Parathyroid adenoma (tissue), 2 donors: Measurements from ENCODE around the gene SKP1.

Source experiments
- H2AFZ ChIP-seq: fragments of 300-600 bp; sonication (generic); one replicate; pipeline ENCODE4 v1.7.0; 2017; ENCODE audit warnings: antibody characterized with exemption, mild to moderate bottlenecking
- H3K27ac ChIP-seq: fragments of 300-600 bp; sonication (generic); one replicate; pipeline ENCODE4 v1.7.0; 2017
- H3K27me3 ChIP-seq: fragments of 300-600 bp; sonication (generic); one replicate; pipeline ENCODE4 v1.7.0; 2017; ENCODE audit warnings: low read length; ENCODE audit not compliant: control insufficient read depth, insufficient read depth
- H3K36me3 ChIP-seq: fragments of 300-600 bp; sonication (generic); one replicate; pipeline ENCODE4 v1.7.0; 2017; ENCODE audit warnings: low read length; ENCODE audit not compliant: control insufficient read depth, insufficient read depth
- H3K4me1 ChIP-seq: fragments of 300-600 bp; sonication (generic); one replicate; pipeline ENCODE4 v1.7.0; 2017; ENCODE audit warnings: control low read depth
- H3K4me2 ChIP-seq: fragments of 300-600 bp; sonication (generic); one replicate; pipeline ENCODE4 v1.7.0; 2017; ENCODE audit warnings: low read length
- H3K4me3 ChIP-seq: fragments of 300-600 bp; sonication (generic); one replicate; pipeline ENCODE4 v1.7.0; 2017; ENCODE audit warnings: low read depth, low read length
- H3K79me2 ChIP-seq: fragments of 300-600 bp; sonication (generic); one replicate; pipeline ENCODE4 v1.7.0; 2017; ENCODE audit warnings: control low read depth
- H3K9ac ChIP-seq: fragments of 300-600 bp; sonication (generic); one replicate; pipeline ENCODE4 v1.7.0; 2017; ENCODE audit warnings: mild to moderate bottlenecking
- H3K9me3 ChIP-seq: fragments of 300-600 bp; sonication (generic); one replicate; pipeline ENCODE4 v1.7.0; 2017; ENCODE audit warnings: low read length; ENCODE audit not compliant: control insufficient read depth
- TF ChIP-seq, protein P1 (sequence below): fragments of 300-600 bp; sonication (generic); IDR thresholded peaks from one replicate; pipeline ENCODE4 v1.7.0; 2017; ENCODE audit warnings: antibody characterized with exemption, mild to moderate bottlenecking
- donor health status: primary hyperparathyroidism.

Gene SKP1

DNA sequence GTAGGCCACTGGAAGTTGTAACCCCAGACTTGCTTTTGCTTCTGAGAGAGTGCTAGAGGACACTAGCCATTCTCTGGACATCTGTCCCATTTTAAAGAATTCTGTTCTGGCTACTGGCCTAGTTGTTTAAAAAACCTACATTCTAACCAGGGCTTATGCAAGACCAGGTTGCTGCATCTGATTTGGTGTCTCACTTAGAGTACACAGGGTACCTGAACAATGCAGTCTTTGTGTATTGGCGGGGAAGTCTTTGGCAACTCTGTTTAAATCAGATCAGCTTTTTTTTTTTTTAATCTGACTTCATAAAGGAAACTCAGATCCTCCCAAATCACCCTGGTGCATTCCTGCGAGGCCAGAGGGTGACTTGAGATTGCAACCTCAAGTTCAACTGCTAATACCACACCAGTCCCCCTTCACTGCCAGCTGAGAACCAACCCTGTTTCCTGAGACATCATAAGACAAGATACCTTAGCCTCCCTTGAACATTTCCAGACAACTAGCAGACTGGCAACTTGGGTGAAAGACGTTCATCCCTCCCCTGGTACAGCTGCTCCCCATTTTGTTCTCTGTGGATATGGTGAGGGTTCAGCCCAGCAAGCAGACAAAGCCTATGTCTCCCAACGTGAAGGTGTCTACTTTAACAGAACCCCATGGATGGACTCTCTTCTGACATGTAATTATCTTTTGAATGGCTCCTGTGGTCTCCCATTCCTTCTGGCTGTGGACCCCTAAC, 27.0 kb downstream of the SKP1 start:
- TF ChIP-seq, protein P1, sequence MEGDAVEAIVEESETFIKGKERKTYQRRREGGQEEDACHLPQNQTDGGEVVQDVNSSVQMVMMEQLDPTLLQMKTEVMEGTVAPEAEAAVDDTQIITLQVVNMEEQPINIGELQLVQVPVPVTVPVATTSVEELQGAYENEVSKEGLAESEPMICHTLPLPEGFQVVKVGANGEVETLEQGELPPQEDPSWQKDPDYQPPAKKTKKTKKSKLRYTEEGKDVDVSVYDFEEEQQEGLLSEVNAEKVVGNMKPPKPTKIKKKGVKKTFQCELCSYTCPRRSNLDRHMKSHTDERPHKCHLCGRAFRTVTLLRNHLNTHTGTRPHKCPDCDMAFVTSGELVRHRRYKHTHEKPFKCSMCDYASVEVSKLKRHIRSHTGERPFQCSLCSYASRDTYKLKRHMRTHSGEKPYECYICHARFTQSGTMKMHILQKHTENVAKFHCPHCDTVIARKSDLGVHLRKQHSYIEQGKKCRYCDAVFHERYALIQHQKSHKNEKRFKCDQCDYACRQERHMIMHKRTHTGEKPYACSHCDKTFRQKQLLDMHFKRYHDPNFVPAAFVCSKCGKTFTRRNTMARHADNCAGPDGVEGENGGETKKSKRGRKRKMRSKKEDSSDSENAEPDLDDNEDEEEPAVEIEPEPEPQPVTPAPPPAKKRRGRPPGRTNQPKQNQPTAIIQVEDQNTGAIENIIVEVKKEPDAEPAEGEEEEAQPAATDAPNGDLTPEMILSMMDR, result no peak
- no peaks in the 10 kb centered on the region for H3K36me3 ChIP-seq
- no peaks in the 10 kb centered on the region for H3K27me3 ChIP-seq
- H3K4me1 ChIP-seq, result peaks cover 8% of the 10 kb centered on the region
- no peaks in the 10 kb centered on the region for H3K9me3 ChIP-seq
- H3K9ac ChIP-seq, result no peak overlapping the region
- H3K4me2 ChIP-seq, result no peak overlapping the region
- no peak overlapping the region for H2AFZ ChIP-seq
- H3K27ac ChIP-seq, result peak overlapping the region; percentile 31
- peaks cover 52% of the 10 kb centered on the region for H3K79me2 ChIP-seq
- H3K4me3 ChIP-seq, result no peak overlapping the region

GRCh38 chr5:134148986-134149539, 27.7 kb downstream of the SKP1 start:
- H3K4me1 ChIP-seq, result peaks cover 11% of the 10 kb centered on the region
- no peak overlapping the region for H3K27ac ChIP-seq
- H3K9me3 ChIP-seq, result no peaks in the 10 kb centered on the region
- no peak overlapping the region for H3K4me3 ChIP-seq
- TF ChIP-seq, protein P1, result no peak
- H3K27me3 ChIP-seq, result no peaks in the 10 kb centered on the region
- H3K79me2 ChIP-seq, result peaks cover 58% of the 10 kb centered on the region
- H2AFZ ChIP-seq, result no peak overlapping the region
- H3K9ac ChIP-seq, result no peak overlapping the region
- no peak overlapping the region for H3K4me2 ChIP-seq
- no peaks in the 10 kb centered on the region for H3K36me3 ChIP-seq

DNA sequence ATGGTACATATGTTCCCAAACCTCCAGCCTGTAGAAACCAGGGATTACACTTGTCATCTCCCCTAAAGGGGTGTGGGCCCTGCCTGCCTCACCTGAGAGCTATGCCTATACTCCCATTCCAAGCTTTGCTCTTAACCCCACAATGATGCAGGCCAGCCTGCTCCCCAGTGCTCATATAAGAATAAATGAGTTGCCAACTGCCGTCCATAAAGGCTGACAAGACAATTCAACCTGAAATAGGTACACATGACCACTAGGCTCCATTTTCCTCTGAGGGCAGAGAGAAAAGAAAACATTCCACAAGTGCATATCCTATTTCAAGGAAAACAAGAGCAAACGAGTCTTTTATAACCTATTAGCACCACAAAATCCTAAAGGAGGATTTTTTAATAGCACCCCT, 28.4 kb downstream of the SKP1 start:
- TF ChIP-seq, protein P1, result no peak
- Histone ChIP-seq H3K36me3 (no peaks in the 10 kb centered on the region), H3K27ac (no peak overlapping the region), H3K4me2 (no peak overlapping the region), H3K79me2 (peaks cover 59% of the 10 kb centered on the region), H3K9me3 (no peaks in the 10 kb centered on the region), H3K4me3 (no peak overlapping the region), H3K27me3 (no peaks in the 10 kb centered on the region), H3K4me1 (peaks cover 11% of the 10 kb centered on the region), H2AFZ (no peak overlapping the region), H3K9ac (no peak overlapping the region)

- no peak overlapping the region for H3K27ac ChIP-seq
These were observed 29.9 kb downstream of the SKP1 start for GRCh38 chr5:134146651-134147518.

More at GRCh38 chr5:134146651-134147518, 29.9 kb downstream of the SKP1 start:
- TF ChIP-seq, protein P1, result no peak
- H3K79me2 ChIP-seq, result peaks cover 64% of the 10 kb centered on the region
- no peaks in the 10 kb centered on the region for H3K36me3 ChIP-seq
- no peak overlapping the region for H3K4me3 ChIP-seq
- peaks cover 11% of the 10 kb centered on the region for H3K4me1 ChIP-seq
- no peak overlapping the region for H3K4me2 ChIP-seq
- H3K9ac ChIP-seq, result no peak overlapping the region
- H3K27me3 ChIP-seq, result no peaks in the 10 kb centered on the region
- no peak overlapping the region for H2AFZ ChIP-seq
- H3K9me3 ChIP-seq, result no peaks in the 10 kb centered on the region
